PC-3 (cell line): ENCODE results near the gene ADAM12.

Source experiments
- EZH2phosphoT487 ChIP-seq: fragments of 300-600 bp; sonication (generic); IDR thresholded peaks from 2 replicates; pipeline ENCODE4 v1.6.1; 2018; ENCODE audit warnings: mild to moderate bottlenecking, antibody characterized with exemption, low read length, borderline replicate concordance
- TF ChIP-seq, protein P1 (sequence below): fragments of 300-600 bp; sonication (generic); conservative IDR thresholded peaks from 2 replicates; pipeline ENCODE4 v1.5.1; 2017; ENCODE audit warnings: antibody characterized with exemption, low read depth, mild to moderate bottlenecking, low read length

DNA sequence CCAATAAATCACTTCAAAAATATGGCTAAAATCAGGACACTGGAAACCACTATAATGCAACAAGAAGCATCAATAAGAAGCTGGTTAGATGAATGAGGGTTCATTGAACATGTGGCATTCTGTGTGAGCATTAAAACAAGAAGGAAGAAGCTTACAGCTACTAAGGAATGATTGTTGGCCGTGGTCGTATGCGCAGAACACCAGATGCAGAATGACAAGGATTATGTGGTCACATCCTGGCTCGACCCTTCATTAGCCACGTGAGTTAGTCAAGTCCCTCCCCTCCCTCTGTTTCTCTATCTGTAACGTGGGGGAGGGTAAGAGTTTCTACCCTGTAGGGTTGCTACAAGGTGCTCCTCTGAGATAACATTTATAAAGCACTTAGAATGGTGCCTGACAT is 174.3 kb downstream of the ADAM12 start:
- TF ChIP-seq, protein P1, sequence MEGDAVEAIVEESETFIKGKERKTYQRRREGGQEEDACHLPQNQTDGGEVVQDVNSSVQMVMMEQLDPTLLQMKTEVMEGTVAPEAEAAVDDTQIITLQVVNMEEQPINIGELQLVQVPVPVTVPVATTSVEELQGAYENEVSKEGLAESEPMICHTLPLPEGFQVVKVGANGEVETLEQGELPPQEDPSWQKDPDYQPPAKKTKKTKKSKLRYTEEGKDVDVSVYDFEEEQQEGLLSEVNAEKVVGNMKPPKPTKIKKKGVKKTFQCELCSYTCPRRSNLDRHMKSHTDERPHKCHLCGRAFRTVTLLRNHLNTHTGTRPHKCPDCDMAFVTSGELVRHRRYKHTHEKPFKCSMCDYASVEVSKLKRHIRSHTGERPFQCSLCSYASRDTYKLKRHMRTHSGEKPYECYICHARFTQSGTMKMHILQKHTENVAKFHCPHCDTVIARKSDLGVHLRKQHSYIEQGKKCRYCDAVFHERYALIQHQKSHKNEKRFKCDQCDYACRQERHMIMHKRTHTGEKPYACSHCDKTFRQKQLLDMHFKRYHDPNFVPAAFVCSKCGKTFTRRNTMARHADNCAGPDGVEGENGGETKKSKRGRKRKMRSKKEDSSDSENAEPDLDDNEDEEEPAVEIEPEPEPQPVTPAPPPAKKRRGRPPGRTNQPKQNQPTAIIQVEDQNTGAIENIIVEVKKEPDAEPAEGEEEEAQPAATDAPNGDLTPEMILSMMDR = no peak
- TF ChIP-seq EZH2phosphoT487 = no peak
